Kidney epithelial cell (primary cell): ENCODE results near the gene PTPRJ. TPM values are rescaled to one million over a fixed set of nuclear protein-coding genes. Genes with fewer than 3 reads are reported as not detected.
"Not testable (repeated sequence)": the region's sequence is repeated elsewhere in the genome, so short reads cannot be mapped to it uniquely, and the experiment has no call there.

Experiments used
- DNase-seq: peaks from one replicate; pipeline ENCODE4 v3.0.0-alpha.2; 2010; ENCODE audit warnings: low read depth
- H3K27me3 ChIP-seq: 2 replicates; pipeline ENCODE4 v1.6.0; 2011; ENCODE audit warnings: low read length; ENCODE audit not compliant: control insufficient read depth, insufficient read depth
- H3K36me3 ChIP-seq: 2 replicates; pipeline ENCODE4 v1.5.1; 2011; ENCODE audit warnings: low read length; ENCODE audit not compliant: control insufficient read depth, insufficient read depth
- H3K4me3 ChIP-seq: 2 replicates; pipeline ENCODE4 v1.5.1; 2011; ENCODE audit warnings: low read depth, mild to moderate bottlenecking, control low read depth, low read length
- CTCF ChIP-seq: IDR thresholded peaks from 2 replicates; pipeline ENCODE4 v1.5.1; 2011; ENCODE audit warnings: mild to moderate bottlenecking, moderate library complexity, low read length, control low read depth, inconsistent platforms; ENCODE audit not compliant: insufficient read depth, poor library complexity, severe bottlenecking
- total RNA-seq: library from RNA; depleted of rRNA; stranded (reverse); fragments of >200 nt; gene quantifications from 2 replicates; pipeline ENCODE4 v1.2.3, GENCODE V29; 2015

The PTPRJ gene
- 42.3 and 49.6 TPM in 2 replicates for total RNA-seq

- no peak for TF ChIP-seq CTCF
- Histone ChIP-seq H3K36me3 (peaks cover 4% of the 10 kb centered on the region), H3K4me3 (peak within 1 kb of the TSS; percentile 88), H3K27me3 (no peaks in the 10 kb centered on the region)
- no peak for DNase-seq
Measured at GRCh38 chr11:47980088-47980906, at the start of gene PTPRJ. PTPRJ (plus strand) TSS chr11:47980559; CDS start chr11:47980913, 354 bp downstream.

- no peak for DNase-seq
- TF ChIP-seq CTCF, result no peak
- Histone ChIP-seq H3K4me3 (no peak overlapping the region), H3K27me3 (no peaks in the 10 kb centered on the region), H3K36me3 (no peaks in the 10 kb centered on the region)
Measured at GRCh38 chr11:47932544-47932943, 47.8 kb upstream of the PTPRJ start.

GRCh38 chr11:47933797-47934196 is 46.6 kb upstream of the PTPRJ start:
- not testable (repeated sequence) for H3K27me3 ChIP-seq, H3K4me3 ChIP-seq, H3K36me3 ChIP-seq, DNase-seq

GRCh38 chr11:47938791-47939560 is 41.4 kb upstream of the PTPRJ start:
- Histone ChIP-seq H3K27me3 (no peaks in the 10 kb centered on the region), H3K4me3 (no peak overlapping the region), H3K36me3 (no peaks in the 10 kb centered on the region)
- TF ChIP-seq CTCF, result no peak
- DNase-seq, result no peak

- no peaks in the 10 kb centered on the region for H3K27me3 ChIP-seq
- DNase-seq, result no peak
- H3K4me3 ChIP-seq, result no peak overlapping the region
- TF ChIP-seq CTCF, result no peak
- H3K36me3 ChIP-seq, result no peaks in the 10 kb centered on the region
Measured at GRCh38 chr11:47940904-47941649, 39.3 kb upstream of the PTPRJ start.
